Activated naive CD4-positive, alpha-beta T cell (primary cell): ENCODE results near the gene TRHDE.

Experiments used
- DNase-seq, 4 experiments: peaks; one replicate each; lab custom pipeline; 2025; lab: John Stamatoyannopoulos, UW

The TRHDE gene

DNA sequence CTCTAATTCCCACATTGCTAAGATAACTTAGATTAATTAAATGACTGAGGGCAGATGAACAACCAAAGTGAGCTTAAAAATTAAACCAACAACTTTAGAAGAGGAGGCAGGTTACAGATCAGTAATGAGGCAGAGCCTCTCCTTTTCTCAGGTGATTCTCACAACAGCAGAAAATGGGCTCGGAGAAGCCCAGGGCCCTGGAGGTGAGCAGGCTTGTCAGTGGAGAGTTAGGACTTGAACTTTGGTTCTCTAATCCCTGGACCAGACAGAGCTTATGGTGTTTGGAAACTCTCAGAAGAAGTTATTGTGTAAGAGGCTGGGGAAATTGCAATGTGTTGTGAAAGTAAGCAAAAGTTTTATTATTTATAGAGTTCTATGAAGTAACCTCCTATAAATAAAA is 2.8 kb downstream of the TRHDE start:
- no peak for DNase-seq

DNA sequence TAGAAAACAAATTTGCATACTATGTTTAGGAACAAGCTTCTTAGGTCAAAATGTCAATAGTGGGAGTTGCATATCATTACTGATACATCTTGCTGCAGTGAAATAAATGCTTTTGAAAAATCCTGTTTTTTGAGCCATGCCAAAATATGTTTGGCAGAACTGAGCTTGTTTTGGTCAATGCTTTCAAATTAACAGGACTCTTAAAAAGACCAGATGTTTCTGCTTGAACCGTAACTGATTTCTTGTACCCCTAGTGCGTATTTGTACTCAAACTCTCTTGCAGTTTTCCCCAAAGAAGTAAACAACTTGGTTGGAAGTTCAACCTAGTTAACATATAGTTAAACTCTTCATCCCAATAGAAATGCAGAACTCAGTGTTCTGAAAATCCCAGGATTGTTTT is 3.4 kb downstream of the TRHDE start:
- no peak for DNase-seq

DNA sequence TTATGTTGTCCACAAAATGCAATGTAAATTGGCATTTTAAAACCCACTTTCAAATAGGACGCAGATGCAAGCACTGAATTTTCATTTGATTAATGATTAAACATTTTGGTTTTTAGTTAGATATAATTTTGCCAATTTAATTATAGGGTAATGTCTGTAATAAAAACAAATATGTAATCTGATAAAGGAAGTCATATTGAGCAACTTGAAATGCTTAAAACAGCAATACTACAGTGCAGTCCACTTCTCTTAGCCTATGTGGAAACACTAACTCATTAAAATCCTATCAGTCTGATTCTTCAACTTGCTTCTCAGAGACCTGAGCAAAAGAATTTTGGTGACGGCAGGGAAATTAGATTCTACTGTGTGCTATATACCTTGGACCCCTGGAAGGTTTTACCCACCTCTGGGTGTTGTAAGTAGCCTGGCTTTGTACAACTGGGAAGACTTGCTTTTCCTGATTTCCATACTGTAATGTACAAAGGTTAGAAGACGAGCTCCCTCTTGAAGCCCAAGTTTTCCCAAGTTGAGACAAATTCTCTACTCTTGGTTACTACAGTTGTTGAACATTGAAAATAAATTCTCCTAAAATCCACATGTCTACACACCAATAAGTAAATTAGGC is 4.1 kb downstream of the TRHDE start:
- DNase-seq: no peak

DNA sequence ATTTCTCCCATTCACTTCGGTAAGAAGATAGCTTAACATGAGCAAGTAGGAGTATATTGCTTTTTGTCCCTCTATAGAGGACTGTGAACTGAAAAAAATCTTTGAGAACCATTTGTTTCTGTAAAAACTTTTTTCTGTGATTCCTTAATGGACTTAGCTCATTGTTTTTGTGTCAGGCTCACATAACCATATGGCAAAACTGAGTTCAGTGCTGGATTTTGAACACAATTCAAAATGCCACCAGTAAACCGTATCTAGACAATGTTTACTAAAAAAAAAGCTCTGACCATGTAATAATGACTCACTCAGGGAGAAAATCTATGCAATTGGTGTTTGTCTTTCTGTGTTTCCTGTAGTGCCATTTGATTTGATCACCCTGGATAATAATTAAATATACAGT is 5.2 kb downstream of the TRHDE start:
- no peak for DNase-seq

DNA sequence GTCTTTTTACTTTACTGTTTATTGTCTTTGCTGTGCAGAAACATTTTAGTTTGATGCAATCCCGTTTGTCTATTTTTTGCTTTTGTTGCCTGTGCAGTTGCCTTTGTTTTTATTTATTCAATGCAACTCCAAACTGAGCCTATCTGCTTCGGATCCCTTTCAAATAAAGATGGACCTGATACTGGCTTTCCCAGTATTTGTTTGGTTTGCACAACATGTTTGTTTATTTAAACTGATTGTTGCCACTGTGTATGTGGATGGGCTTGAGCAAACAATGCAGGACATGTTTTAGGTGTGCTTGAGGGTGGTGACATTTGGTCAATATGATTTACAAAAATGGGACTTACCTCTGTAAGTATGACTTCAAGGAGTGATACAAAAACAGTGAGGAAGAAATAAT is 6.7 kb downstream of the TRHDE start:
- no peak for DNase-seq

DNA sequence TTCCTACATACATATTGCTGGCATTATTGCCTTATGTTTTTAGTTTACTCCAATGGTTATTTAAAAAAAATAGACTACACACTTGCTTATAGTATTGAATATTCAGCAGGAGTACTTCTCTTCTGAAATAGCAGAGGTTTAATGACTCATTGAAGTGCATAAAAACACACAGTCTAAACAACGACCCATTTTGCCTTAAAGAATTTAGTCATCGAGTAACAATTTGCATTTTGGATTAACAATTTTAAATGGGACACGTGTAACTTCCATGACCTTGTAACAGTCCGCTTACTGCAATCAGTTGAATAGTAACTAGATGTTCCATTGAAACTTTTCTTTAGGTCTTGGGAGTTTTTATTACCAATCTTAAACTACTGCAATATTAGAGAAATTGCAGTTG is 9.0 kb downstream of the TRHDE start:
- no peak for DNase-seq

DNA sequence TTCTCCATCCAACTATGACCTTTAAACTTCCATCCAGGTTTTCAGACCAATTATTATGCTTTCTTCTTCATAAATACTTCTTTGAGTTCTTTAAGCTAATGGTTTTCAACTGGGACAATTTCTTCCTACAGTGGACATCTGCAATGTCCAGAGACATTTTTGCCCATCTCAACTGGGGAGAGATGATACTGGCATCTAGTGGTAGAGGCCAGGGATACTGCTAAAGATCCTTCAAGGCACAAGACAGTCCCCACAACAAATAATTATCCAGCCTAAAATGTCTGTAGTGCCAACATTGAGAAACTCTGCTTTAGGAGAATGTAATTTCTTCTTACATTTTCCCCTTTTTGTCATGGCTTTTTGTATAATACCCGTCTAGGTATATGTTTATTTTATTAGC is 10.6 kb downstream of the TRHDE start:
- no peak for DNase-seq

DNA sequence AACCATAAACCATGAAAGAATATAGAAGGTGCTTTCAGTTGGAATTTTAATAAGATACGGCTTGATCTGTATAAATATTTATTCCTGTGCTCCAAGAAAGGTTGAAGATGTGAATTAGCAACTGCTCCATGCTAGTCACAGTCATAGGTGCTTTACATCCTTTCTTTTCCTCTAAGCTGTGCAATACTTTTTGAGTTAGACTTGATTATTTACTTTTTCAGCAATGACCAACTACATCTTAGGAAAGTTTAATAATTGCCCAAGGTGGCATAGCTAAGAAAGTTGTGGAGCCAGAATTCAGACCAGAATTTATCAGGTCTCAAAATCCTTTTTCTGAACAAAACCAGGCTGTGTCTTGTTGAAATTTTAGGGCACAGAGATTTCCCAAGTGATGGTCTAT is 13.7 kb downstream of the TRHDE start:
- DNase-seq: no peak

DNA sequence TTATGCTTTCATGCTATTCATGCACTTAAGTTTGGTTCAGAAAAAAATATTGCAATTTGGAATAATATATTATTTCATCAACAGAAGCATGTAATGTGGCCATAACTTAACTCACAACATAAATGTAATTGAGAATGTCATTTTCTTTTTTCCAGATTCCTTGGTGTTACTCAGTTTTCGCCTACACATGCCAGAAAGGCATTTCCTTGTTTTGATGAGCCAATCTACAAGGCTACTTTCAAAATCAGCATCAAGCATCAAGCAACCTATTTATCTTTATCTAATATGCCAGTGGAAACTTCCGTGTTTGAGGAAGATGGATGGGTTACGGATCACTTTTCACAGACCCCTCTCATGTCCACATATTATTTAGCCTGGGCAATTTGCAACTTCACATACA is 14.4 kb downstream of the TRHDE start:
- DNase-seq: no peak

DNA sequence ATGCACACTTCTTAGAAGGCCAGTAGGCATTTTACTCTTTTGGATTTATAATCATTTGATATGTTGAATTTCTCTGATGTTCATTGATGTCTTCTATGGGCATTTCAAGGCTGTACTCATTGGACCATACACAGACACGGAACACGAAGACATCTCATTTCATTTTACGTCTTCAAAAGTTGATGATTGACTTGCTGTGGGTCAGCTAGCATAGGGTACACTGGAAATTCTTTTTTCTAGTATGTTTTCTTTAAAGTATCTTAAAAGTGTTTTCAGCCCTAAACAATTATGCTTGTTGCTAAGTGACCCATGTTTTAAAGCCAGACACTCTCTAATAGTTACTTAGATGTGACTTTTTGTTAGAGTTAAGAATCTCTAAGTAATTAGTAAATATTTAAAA is 16.3 kb downstream of the TRHDE start:
- DNase-seq: no peak

DNA sequence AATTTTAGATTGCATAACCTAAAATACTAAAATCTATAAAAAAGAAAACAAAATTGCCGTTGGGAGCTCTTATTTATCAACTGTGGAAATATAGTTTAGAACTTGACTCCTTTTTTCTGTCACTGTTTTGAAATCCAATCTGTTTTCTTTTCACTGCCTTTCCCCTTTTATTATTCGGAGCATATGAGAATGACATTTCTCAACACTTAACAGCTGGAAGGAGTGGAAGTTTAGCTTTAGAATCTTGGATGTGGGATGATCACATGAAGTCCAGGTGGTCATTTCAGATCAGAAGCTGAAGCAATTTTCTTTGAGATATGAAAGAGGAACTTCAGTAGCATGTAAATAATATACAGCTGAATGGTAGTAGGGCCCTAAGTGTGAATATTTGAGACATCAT is 16.7 kb downstream of the TRHDE start:
- DNase-seq: no peak

DNA sequence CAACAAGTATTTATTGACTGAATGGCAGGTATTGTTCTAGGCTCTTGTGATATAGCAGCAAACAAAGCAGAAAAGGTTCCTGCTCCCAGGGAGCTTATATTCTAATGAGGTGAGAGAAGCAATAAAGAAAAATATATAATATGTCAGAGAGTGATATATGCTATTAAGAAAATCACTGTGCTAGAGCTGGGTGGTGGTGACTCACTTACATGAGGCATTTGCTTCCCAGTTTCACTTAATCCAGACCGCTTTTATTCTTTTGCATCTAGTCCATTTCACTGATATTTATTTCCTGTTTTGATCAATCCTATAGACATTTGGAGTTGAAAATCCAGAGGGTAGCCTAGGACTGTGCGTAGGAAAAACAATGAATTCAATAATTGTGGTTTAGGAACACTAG is 17.5 kb downstream of the TRHDE start:
- DNase-seq: no peak

DNA sequence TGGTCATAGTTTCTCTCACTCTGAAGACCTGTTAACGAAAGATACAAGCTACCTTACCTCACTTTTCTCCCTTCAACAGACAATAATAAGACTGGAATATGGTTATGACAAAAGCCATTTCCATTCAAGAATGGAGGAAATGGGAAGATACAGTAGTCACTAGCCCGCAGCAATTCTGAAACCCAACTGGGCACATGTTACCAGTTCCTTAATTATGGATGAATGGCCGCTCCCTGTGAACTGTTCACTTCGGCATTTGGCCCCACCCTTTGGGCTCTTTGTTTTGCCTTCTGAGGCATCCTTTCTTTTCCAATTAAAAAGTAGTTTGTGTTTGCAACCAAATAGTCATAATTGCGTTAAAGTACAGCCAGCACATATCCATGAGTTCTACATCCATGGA is 19.0 kb downstream of the TRHDE start:
- DNase-seq: no peak

DNA sequence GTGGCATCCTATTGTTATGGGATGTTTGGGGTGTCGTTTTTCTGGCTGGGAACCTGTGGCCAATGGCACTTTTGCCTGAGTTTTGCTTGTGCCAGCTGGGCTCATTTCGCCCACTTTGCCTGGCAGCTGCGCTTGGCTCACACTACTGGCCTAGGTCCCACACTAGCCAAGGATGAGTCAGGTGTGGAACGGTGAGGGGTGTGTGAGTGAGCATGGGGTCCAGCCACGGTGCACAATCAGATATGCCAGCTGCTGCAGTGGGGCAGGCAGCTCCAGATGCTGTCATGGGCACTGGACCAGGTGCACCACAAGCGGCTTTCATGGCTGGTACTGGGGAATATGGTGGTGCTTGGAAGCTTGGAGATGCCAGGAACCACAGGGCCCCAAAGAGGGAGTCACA is 21.5 kb downstream of the TRHDE start:
- no peak for DNase-seq

DNA sequence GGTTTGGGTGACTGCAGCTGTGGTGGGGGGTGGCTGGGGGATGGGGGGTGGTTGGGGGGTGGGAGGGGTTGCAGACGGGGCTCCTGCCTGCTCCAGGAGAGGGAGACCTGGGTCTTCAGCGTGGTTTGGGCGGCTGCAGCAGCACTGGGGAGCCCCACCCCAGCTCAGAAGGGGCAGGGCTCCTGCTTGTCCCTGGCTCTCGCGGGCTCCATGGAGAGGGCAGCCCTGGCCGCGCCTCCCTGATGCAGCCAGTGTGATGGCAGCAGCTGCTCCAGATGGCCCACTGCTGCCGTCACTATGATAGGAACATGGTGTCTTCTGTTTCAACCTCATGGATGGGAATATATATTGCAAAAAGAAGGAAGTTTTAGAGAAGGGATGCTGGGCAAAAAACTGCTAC is 22.9 kb downstream of the TRHDE start:
- no peak for DNase-seq

DNA sequence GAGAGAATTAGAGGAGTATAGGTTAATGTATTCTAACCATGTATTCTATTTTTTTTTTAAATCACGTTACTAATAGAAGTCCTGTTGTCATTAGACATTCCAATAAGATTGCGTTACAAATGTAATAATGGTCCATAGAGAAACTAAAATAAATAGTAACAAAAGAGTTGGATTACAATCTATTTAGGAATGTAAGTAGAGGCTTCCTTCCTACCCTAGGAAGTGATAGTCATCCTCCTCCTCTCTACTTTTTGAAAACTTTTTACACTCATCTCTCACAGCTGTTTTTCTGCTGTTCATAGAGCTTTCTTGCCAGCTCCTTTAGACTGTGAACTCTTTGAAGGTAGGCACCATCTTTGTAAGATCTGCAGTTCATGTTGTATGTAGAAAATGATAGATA is 23.6 kb downstream of the TRHDE start:
- no peak for DNase-seq

DNA sequence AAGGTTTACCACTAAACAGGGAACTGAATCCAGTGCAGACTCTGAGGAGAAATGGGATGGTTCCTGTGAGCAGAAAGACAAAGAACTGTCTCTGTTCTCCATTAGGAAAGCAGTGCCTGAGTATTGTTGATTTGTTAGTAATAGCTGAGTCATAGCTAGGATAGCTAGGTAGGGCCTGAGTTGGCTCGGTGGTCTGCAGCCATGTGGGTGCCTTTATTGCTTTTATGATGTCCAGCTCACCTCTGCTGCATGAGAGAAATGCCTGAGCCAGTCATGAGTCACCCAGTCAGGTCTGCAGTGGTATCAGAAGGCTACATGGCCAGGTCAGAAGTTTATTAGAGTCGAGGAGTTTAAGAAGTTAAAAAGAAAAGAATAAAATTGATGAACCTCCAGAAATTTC is 24.2 kb downstream of the TRHDE start:
- DNase-seq: no peak

DNA sequence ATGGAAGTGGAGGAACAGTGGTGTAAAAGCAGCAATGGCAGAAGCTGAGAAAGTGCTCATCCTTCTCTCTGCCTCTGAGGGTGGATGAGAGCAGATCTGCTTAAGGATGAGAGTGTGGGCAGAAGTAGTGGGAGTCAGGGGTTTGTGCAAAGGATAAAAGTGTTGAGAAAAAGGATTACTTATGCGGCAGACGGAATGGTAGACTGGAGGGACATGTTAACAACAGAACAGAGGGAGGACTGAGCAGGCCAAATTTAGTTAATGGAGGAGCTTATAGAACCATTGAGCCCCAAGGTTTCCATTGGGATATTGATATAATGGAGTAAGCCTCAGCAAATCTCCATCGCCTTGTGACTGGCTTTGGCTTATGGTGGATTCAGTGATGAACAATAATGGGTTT is 25.5 kb downstream of the TRHDE start:
- DNase-seq: no peak

DNA sequence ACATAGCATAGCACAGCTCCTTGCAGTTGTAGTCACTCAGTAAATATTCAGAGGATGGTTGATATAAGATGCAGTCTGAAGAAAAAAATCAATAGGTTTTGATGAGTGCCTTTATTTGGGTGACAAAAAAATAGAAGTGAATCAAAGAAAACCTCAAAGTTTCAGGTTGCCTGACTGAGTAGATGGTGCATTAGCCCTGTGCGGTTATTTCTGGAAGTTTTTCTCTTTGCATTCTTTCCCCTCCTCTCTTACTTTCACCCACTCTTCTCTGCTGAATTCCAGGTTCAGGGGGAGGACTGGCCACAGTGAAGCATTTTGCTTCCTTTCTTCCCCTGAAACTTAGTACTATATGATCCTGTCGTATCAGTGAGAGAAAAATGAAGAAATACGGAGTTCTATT is 28.6 kb downstream of the TRHDE start:
- DNase-seq: no peak

DNA sequence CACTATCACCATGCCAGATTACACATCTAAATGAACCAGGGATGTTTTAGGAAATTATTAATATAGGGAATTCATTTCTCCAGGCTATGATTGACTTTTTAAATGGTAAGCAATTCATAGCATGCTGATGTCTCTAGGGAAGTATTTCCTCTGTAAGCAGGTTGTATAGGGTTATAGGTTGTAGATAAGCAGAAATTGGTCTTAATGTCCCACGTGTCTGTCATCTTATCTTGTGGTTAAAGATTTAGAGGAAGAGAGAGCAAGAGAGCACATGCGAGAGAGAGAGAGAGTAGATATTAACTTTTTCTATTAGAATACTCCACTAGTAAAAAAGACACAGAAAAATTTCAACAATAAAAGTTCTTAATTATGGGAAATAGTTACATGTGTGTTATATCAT is 32.6 kb downstream of the TRHDE start:
- DNase-seq: no peak

DNA sequence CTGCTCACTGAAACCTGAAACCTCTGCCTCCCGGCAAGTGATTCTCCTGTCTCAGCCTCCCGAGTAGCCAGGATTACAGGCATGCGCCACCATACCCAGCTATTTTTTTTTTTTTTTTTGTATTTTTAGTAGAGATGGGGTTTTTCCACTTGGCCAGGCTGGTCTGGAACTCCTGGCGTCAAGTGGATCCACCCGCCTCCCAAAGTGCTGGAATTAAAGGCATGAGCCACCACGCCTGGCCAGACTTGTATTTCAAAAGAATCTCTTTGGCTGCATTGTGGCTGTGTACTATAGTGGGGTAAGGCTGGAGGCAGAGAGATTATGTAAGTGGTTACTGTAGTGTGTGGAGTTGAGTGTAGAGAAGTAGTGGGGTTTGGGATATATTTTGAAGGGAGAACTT is 35.1 kb downstream of the TRHDE start:
- DNase-seq: no peak

DNA sequence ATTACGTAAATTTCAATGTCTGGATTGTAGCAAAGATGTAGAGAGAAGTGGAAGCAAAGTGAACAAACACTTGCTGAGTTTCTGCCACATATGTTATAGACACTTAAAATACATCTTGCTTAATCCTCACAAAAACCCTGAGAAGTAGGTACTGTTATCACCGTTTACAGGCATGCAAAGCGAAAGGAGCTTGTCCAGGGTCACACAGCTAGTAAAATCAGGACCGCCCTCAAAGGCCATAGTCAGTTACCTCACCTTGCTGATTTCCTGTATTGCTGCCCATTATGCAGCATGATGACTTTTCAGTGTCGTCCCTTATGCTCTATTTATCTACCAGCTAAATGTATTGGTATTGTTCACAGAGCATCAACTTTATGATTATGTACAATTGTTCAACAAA is 39.8 kb downstream of the TRHDE start:
- DNase-seq: no peak

DNA sequence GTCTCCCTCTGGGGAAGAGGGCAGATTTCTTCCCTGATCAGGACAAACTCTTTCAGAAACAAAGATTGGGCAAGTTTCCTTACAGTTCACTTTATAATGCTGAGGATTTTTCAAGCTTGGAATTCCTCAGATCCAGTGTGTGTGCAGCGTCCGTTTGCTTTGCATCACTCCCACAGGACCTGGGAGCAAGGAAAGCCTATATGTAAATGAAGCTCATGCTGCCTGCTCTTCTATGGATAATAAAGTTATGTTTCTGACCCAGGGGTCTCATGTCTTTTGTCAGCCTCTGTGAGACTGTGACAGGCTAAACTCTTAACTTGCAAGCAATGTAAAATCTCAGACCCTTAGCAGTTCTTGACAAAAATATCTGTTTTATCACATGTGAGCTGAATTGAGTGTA is 41.6 kb downstream of the TRHDE start:
- DNase-seq: no peak

DNA sequence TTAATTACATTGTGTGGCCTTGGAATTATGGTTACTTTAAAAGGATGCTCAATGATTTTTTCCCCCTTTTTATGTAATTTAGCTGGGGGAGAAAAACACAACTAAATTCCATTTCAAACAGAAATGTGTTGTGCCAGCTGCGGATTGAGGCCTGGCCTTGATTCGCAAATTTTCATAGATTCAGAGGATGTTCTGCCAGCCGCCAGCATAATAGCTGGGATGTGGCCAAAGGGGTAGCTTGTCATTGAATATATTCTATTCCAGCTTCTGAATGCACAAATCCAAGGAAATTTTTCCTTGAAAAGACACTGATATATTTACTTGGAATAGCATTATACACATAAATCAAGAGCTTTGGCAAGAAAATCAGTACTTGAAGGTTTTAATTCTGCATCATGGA is 43.7 kb downstream of the TRHDE start:
- no peak for DNase-seq

DNA sequence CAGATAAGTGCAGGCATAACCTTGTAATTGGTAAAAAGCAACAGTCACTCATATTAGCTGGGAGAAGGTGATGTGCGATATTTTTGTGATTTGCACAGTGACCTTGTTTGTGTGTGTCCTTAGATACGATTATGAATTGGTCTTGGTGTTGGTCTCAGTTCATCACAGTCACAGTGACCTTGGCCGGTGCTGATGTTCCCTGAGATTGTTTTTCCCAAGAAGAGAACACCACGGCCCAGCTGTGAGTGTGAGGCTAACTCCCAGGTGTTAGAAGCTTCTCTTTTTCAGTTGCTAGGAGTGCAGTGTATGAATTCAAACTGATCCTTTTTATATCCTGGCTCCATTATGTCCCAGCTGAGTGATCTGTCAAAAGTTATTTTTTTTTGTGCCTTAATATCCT is 46.2 kb downstream of the TRHDE start:
- DNase-seq: no peak
